GM12891 (cell line): Measurements from ENCODE around the gene RASSF1.

Experiments
- DNase-seq: peaks from one replicate; pipeline ENCODE4 v3.0.0; 2011; ENCODE audit warnings: low spot score; ENCODE audit not compliant: insufficient read length
- FAIRE-seq: peaks from 2 replicates; lab custom pipeline; 2011; peaks lifted over from hg19 to GRCh38; lab: Jason Lieb, UNC
- PAX5 ChIP-seq: IDR thresholded peaks from 2 replicates; pipeline ENCODE4 v1.6.1; 2011; ENCODE audit warnings: low read length, moderate library complexity, mild to moderate bottlenecking; ENCODE audit not compliant: insufficient read depth, severe bottlenecking
- POLR2A ChIP-seq: IDR thresholded peaks from 2 replicates; pipeline ENCODE4 v1.6.1; 2011; ENCODE audit warnings: low read depth, low read length, control low read depth
- POLR2AphosphoS5 ChIP-seq: IDR thresholded peaks from 2 replicates; pipeline ENCODE4 v1.6.1; 2011; ENCODE audit warnings: low read depth, low read length, control low read depth
- POU2F2 ChIP-seq: IDR thresholded peaks from 2 replicates; pipeline ENCODE4 v1.6.1; 2011; ENCODE audit warnings: low read depth, mild to moderate bottlenecking, control low read depth, low read length, moderate library complexity
- SPI1 ChIP-seq: IDR thresholded peaks from 2 replicates; pipeline ENCODE4 v1.6.1; 2011; ENCODE audit warnings: low read depth, low read length, control low read depth
- TAF1 ChIP-seq: IDR thresholded peaks from 2 replicates; pipeline ENCODE4 v1.6.1; 2011; ENCODE audit warnings: low read depth, low read length, control low read depth

The RASSF1 gene

GRCh38 chr3:50378757-50379156 lies 38.1 kb upstream of the RASSF1 start:
- TF ChIP-seq SPI1 (no peak), PAX5 (no peak), TAF1 (no peak), POU2F2 (no peak), POLR2A (no peak), POLR2AphosphoS5 (no peak)
- DNase-seq (no peak), FAIRE-seq (no peak)

GRCh38 chr3:50378024-50378423 lies 37.4 kb upstream of the RASSF1 start:
- TF ChIP-seq SPI1 (no peak), POU2F2 (no peak), POLR2AphosphoS5 (no peak), PAX5 (no peak), POLR2A (no peak), TAF1 (no peak)
- FAIRE-seq (no peak), DNase-seq (no peak)

DNA sequence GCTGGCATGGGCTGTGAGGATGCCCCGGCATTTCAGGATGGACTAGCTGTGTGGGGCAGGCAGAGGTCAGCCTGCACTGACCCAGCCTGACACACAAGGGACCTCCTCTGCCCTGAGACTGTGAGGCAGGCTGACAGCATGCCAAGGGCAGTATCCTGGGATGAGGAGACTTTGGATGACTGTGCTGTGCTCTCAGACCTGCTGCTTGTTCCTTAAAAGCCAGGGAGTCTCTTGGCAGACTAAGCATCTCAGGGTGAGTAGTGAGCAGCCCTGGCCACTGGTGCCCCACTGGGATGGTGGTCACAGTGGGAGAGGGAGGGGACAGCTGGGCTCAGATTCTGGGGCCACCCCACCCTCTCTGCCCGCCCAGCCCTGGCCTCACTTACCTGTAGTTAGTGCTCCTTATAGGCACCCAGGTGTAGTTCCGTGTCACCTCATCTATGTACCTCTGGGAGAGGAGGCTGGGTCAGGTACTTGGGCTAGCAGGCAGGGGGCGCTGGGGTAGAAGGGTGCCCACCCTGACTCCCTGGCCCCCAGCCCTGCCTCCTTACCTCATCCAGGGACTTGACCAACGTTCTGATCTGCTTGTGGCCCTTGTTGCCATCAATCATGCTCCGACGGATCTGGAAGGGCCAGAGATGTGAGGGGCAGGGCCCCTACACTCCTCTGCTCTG lies 34.8 kb upstream of the RASSF1 start:
- FAIRE-seq, result no peak
- no peak for DNase-seq
- TF ChIP-seq POLR2AphosphoS5 (no peak), POU2F2 (no peak), SPI1 (no peak), TAF1 (no peak), PAX5 (no peak), POLR2A (no peak)

DNA sequence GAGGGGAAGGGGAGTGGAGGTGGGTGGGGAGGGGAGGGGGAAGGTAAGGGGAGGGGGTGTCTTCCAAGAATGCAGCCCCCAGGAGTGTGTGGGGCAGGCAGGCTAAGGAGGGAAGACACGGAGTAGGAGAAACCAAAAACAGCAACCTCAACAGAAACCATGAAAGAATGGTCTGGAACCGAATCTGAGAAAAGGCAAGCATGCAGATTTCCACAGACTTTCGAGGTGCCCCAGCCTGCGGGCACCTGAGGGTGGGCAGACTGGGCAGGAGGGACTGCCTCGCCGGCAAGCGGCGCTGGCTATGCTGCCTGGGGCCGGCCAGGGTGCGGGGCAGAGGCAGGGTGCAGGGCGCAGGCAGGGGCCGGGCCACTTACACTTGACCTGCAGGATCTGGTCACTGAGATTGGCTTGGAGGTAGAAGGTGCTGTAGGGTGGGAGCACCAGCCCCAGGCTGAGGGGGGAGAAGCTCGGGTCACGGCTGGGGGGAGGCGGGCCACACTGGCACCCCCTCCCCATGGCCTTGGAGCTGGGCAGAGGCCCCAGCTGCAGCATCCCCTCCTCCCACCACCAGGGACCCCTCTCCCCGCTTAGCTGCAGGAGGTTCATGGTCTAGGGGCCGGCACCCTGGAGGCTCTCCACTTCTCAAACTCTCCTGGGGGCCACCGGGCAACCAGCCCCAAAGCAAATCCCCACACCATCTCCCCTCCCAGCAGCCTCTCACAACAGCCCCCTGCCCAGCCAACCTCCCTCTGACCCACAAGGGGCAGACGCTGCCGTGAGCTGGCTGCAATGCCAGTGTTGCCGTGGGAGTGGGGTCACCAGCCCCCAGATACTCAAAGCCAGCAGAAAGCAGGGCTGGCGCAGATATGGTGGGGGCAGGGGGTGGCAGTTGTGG lies 34.0 kb upstream of the RASSF1 start:
- TF ChIP-seq PAX5 (no peak), POLR2AphosphoS5 (no peak), SPI1 (no peak), POLR2A (no peak), TAF1 (no peak), POU2F2 (no peak)
- DNase-seq (no peak), FAIRE-seq (no peak)

GRCh38 chr3:50373146-50374051 lies 32.8 kb upstream of the RASSF1 start:
- no peak for DNase-seq
- TF ChIP-seq PAX5, result no peak
- TF ChIP-seq TAF1, result no peak
- no peak for FAIRE-seq

DNA sequence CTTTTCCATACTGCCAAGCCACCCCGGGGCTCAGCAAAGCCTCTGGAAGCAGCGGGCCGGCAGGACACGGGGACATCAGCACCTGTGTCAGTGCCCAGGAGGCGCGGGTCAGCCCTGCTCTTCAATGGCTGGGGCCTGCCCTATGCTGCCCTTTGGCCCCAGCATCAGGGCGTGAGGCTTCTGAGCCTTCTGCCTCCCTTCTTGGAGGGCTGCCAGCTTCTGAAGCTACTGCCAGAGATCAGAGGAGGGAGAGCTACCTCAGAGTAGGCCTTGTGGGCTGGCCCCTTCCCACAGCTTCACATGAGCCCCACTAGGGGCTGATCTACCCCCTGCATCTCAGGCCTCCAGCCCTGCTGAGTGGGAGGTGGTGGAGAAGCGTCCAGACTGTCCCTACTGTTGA lies 31.7 kb upstream of the RASSF1 start:
- DNase-seq, result no peak
- no peak for TF ChIP-seq TAF1
- TF ChIP-seq POLR2AphosphoS5, result no peak
- no peak for TF ChIP-seq SPI1
- no peak for TF ChIP-seq POU2F2
- no peak for TF ChIP-seq PAX5
- TF ChIP-seq POLR2A, result no peak
- FAIRE-seq, result no peak

- DNase-seq, result no peak
- no peak for TF ChIP-seq PAX5
- no peak for TF ChIP-seq POU2F2
- no peak for TF ChIP-seq SPI1
- no peak for TF ChIP-seq POLR2AphosphoS5
- no peak for TF ChIP-seq TAF1
- no peak for TF ChIP-seq POLR2A
- no peak for FAIRE-seq
Measured at GRCh38 chr3:50371133-50371685, 30.6 kb upstream of the RASSF1 start.

- no peak for TF ChIP-seq POLR2A
- no peak for TF ChIP-seq POU2F2
- no peak for TF ChIP-seq POLR2AphosphoS5
- no peak for TF ChIP-seq PAX5
- TF ChIP-seq TAF1, result no peak
- DNase-seq (no peak), FAIRE-seq (no peak)
Measured at GRCh38 chr3:50370594-50370993, 30.0 kb upstream of the RASSF1 start.

- FAIRE-seq, result no peak
- TF ChIP-seq POU2F2, result no peak
- no peak for TF ChIP-seq TAF1
- no peak for TF ChIP-seq PAX5
- TF ChIP-seq SPI1, result no peak
- no peak for TF ChIP-seq POLR2AphosphoS5
- no peak for TF ChIP-seq POLR2A
- no peak for DNase-seq
Measured at GRCh38 chr3:50369012-50369670, 28.5 kb upstream of the RASSF1 start.
